Measurements from ENCODE around the gene COX6B1. TPM values are rescaled to one million over a fixed set of nuclear protein-coding genes. Genes with fewer than 3 reads are reported as not detected.

The COX6B1 gene
- polyA plus RNA-seq, 1 donor from 2014 or later = 1,013 TPM

- Histone ChIP-seq H3K79me2 (replicated peaks; ENCODE audit: insufficient read depth, low read length) (no peaks in the 10 kb centered on the region), H3K4me3 (ENCODE audit: low read length) (no peak overlapping the region), H3K9me3 (ENCODE audit: low read length) (no peaks in the 10 kb centered on the region), H3F3A (ENCODE audit: insufficient read depth, low read length, poor library complexity, severe bottlenecking) (no peaks in the 10 kb centered on the region), H4K20me1 (ENCODE audit: insufficient read depth) (no peaks in the 10 kb centered on the region), H3K9ac (ENCODE audit: low read length) (no peak overlapping the region), H3K36me3 (ENCODE audit: insufficient read depth, low read length) (no peaks in the 10 kb centered on the region), H3K27ac (ENCODE audit: low read length) (no peak overlapping the region), H3K9me2 (ENCODE audit: insufficient read depth, low read length) (no peaks in the 10 kb centered on the region), H3K27me3 (ENCODE audit: insufficient read depth, low read depth, low read length) (no peaks in the 10 kb centered on the region), H3K4me2 (ENCODE audit: low read length) (no peak overlapping the region), H2AFZ (ENCODE audit: low read depth, low read length) (no peak overlapping the region)
- no peak for TF ChIP-seq MXI1 (conservative IDR thresholded peaks at IDR 0.05; ENCODE audit: poor library complexity, severe bottlenecking)
Observed at GRCh38 chr19:35619290-35619923, 28.7 kb upstream of the COX6B1 start.

- Histone ChIP-seq H3K27ac (ENCODE audit: low read length) (no peak overlapping the region), H3K79me2 (replicated peaks; ENCODE audit: insufficient read depth, low read length) (no peaks in the 10 kb centered on the region), H3K4me3 (ENCODE audit: low read length) (no peak overlapping the region), H3F3A (ENCODE audit: insufficient read depth, low read length, poor library complexity, severe bottlenecking) (no peaks in the 10 kb centered on the region), H3K36me3 (ENCODE audit: insufficient read depth, low read length) (no peaks in the 10 kb centered on the region), H3K27me3 (ENCODE audit: insufficient read depth, low read depth, low read length) (no peaks in the 10 kb centered on the region), H3K4me2 (ENCODE audit: low read length) (no peak overlapping the region), H4K20me1 (ENCODE audit: insufficient read depth) (no peaks in the 10 kb centered on the region), H3K9ac (ENCODE audit: low read length) (no peak overlapping the region), H3K9me3 (ENCODE audit: low read length) (no peaks in the 10 kb centered on the region), H2AFZ (ENCODE audit: low read depth, low read length) (no peak overlapping the region), H3K9me2 (ENCODE audit: insufficient read depth, low read length) (no peaks in the 10 kb centered on the region)
- TF ChIP-seq REST (IDR thresholded peaks at IDR 0.05; ENCODE audit: borderline replicate concordance) = no peak
- TF ChIP-seq CTCF (IDR thresholded peaks at IDR 0.05; ENCODE audit: poor library complexity, severe bottlenecking) = no peak
- TF ChIP-seq EP300 (conservative IDR thresholded peaks at IDR 0.05; ENCODE audit: poor library complexity, severe bottlenecking) = no peak
- no peak for TF ChIP-seq RAD21 (conservative IDR thresholded peaks at IDR 0.05)
- no peak for TF ChIP-seq POLR2AphosphoS5 (IDR thresholded peaks at IDR 0.05)
- no peak for TF ChIP-seq MXI1 (conservative IDR thresholded peaks at IDR 0.05; ENCODE audit: poor library complexity, severe bottlenecking)
- no peak for TF ChIP-seq EZH2 (IDR thresholded peaks at IDR 0.05; ENCODE audit: borderline replicate concordance, insufficient read depth, low read length, poor library complexity, severe bottlenecking)
- no peak for TF ChIP-seq TAF1 (IDR thresholded peaks at IDR 0.05; ENCODE audit: low read depth)
- TF ChIP-seq SMC3 (conservative IDR thresholded peaks at IDR 0.05; ENCODE audit: poor library complexity) = no peak
Observed at GRCh38 chr19:35620001-35620400, 28.1 kb upstream of the COX6B1 start.
